Calu3 (cell line): Measurements from ENCODE around the gene GUCD1. TPM values are rescaled to one million over a fixed set of nuclear protein-coding genes. Genes with fewer than 3 reads are reported as not detected.

Source experiments
- BruUV-seq: library from RNA; stranded (reverse); fragments of 400-500 nt; replicated peaks from 2 replicates; lab custom pipeline; 2021; lab: Mats Ljungman, UMichigan
- CTCF ChIA-PET: fragments of 300-600 bp; sonication (Branson Sonifier 250); formaldehyde crosslinking; loops from one replicate; lab custom pipeline; 2022; ENCODE audit warnings: antibody characterized with exemption; lab: Charles Lee
- DNase-seq: peaks from one replicate; pipeline ENCODE4 v3.0.0; 2022
- H3K27ac Mint-ChIP-seq: one replicate; pipeline ENCODE4 v1.8.0; 2022; ENCODE audit warnings: mixed read lengths; ENCODE audit not compliant: unreplicated experiment
- H3K27me3 Mint-ChIP-seq: one replicate; pipeline ENCODE4 v1.8.0; 2022; ENCODE audit warnings: mixed read lengths; ENCODE audit not compliant: unreplicated experiment
- H3K36me3 Mint-ChIP-seq: one replicate; pipeline ENCODE4 v1.8.0; 2022; ENCODE audit warnings: mild to moderate bottlenecking, moderate library complexity, mixed read lengths; ENCODE audit not compliant: insufficient read depth, unreplicated experiment
- H3K4me1 Mint-ChIP-seq: one replicate; pipeline ENCODE4 v1.8.0; 2022; ENCODE audit warnings: mild to moderate bottlenecking, low read depth, mixed read lengths; ENCODE audit not compliant: unreplicated experiment
- H3K4me3 Mint-ChIP-seq: one replicate; pipeline ENCODE4 v1.8.0; 2022; ENCODE audit warnings: mild to moderate bottlenecking, low read depth, moderate library complexity, mixed read lengths; ENCODE audit not compliant: unreplicated experiment
- H3K9me3 Mint-ChIP-seq: one replicate; pipeline ENCODE4 v1.8.0; 2022; ENCODE audit warnings: low read depth, mixed read lengths; ENCODE audit not compliant: unreplicated experiment
- CTCF ChIP-seq: fragments of 200-600 bp; IDR thresholded peaks from one replicate; pipeline ENCODE4 v1.8.0; 2022; ENCODE audit warnings: antibody characterized with exemption; ENCODE audit not compliant: unreplicated experiment
- intact Hi-C: fragments of 100-400 bp; cut with micrococcal nuclease; formaldehyde crosslinking; loops from one replicate; pipeline ENCODE4 v1.10.0; 2022; ENCODE audit not compliant: unreplicated experiment
- total RNA-seq: library from RNA; stranded (reverse); gene quantifications from 2 replicates; pipeline ENCODE4 v1.2.3, GENCODE V29; 2022

The GUCD1 gene
- total RNA-seq, 1 experiment from 2014 or later = 130 TPM

GRCh38 chr22:24567668-24568067, 12.7 kb upstream of the GUCD1 start:
- no peak for TF ChIP-seq CTCF
- no peak for DNase-seq
- H3K27me3 Mint-ChIP-seq = no peaks in the 10 kb centered on the region
- H3K9me3 Mint-ChIP-seq = no peaks in the 10 kb centered on the region
- intact Hi-C loops = no loop called here
- H3K36me3 Mint-ChIP-seq = peaks cover 37% of the 10 kb centered on the region
- no peak overlapping the region for H3K27ac Mint-ChIP-seq
- peaks cover 8% of the 10 kb centered on the region for H3K4me1 Mint-ChIP-seq
- CTCF ChIA-PET = no interaction called here
- no TSS peak for BruUV-seq
- H3K4me3 Mint-ChIP-seq = no peak overlapping the region

- BruUV-seq = no TSS peak
- H3K9me3 Mint-ChIP-seq = no peaks in the 10 kb centered on the region
- CTCF ChIA-PET = no interaction called here
- TF ChIP-seq CTCF = no peak
- DNase-seq = no peak
- intact Hi-C loops = no loop called here
- H3K36me3 Mint-ChIP-seq = peaks cover 38% of the 10 kb centered on the region
- peaks cover 8% of the 10 kb centered on the region for H3K4me1 Mint-ChIP-seq
- no peak overlapping the region for H3K4me3 Mint-ChIP-seq
- H3K27ac Mint-ChIP-seq = no peak overlapping the region
- H3K27me3 Mint-ChIP-seq = no peaks in the 10 kb centered on the region
Measured at GRCh38 chr22:24566899-24567511, 12.1 kb upstream of the GUCD1 start.

GRCh38 chr22:24565077-24565476, 10.1 kb upstream of the GUCD1 start:
- no peak for DNase-seq
- H3K4me3 Mint-ChIP-seq = no peak overlapping the region
- H3K9me3 Mint-ChIP-seq = no peaks in the 10 kb centered on the region
- peaks cover 41% of the 10 kb centered on the region for H3K36me3 Mint-ChIP-seq
- H3K4me1 Mint-ChIP-seq = peaks cover 8% of the 10 kb centered on the region
- H3K27ac Mint-ChIP-seq = no peak overlapping the region
- intact Hi-C loops = no loop called here
- no peaks in the 10 kb centered on the region for H3K27me3 Mint-ChIP-seq
- BruUV-seq = no TSS peak
- CTCF ChIA-PET = interaction anchor here (0.6 kb wide), 1 partner anchor 589 kb away, joined by 5 read pairs; no protein-coding TSS in a partner anchor
- no peak for TF ChIP-seq CTCF

GRCh38 chr22:24564376-24565058, 9.6 kb upstream of the GUCD1 start:
- Mint-ChIP-seq H3K4me3 (no peak overlapping the region), H3K4me1 (peaks cover 8% of the 10 kb centered on the region), H3K36me3 (peaks cover 37% of the 10 kb centered on the region), H3K27ac (no peak overlapping the region), H3K27me3 (no peaks in the 10 kb centered on the region), H3K9me3 (no peaks in the 10 kb centered on the region)
- TF ChIP-seq CTCF = no peak
- intact Hi-C loops = no loop called here
- BruUV-seq = no TSS peak
- no peak for DNase-seq
- CTCF ChIA-PET = interaction anchor here (0.6 kb wide), 1 partner anchor 590 kb away, joined by 5 read pairs; no protein-coding TSS in a partner anchor
